ENCODE data around the gene CCDC43. TPM values are rescaled to one million over a fixed set of nuclear protein-coding genes. Genes with fewer than 3 reads are reported as not detected.

Gene CCDC43
- total and polyA plus RNA-seq, 9 of the 15 experiments (the other 6 are each of a cell fraction or from before 2014, with no cell fraction given), result 11.7 to 42.3 (median 25.9) TPM

GRCh38 chr17:44690746-44691306 lies 1.2 kb upstream of the CCDC43 start (continued):
- TF ChIP-seq AFF4 (CRISPR knock-in tag; IDR thresholded peaks at IDR 0.05), result 0 out of 2 replicates have a peak, but pooled peaks have one; percentile 73

- DNase-seq (ENCODE audit: extremely low read depth in 1 of 4, low spot score in 3 of 4), result peak in 1 of 4 experiments; percentile 5
- ATAC-seq, result peak; percentile 2; the same call in 2 of the 3 replicates
- H3K4me2 ChIP-seq (ENCODE audit: insufficient read depth, low read length), result peak overlapping the region; percentile 88
- peak; percentile 58 for TF ChIP-seq CHD1 (IDR thresholded peaks at IDR 0.05; ENCODE audit: low read length)
- TF ChIP-seq ETV5 (CRISPR knock-in tag; IDR thresholded peaks at IDR 0.05; ENCODE audit: low read depth), result 0 out of 2 replicates have a peak, but pooled peaks have one; percentile 30
- TF ChIP-seq FOXO4 (CRISPR knock-in tag; IDR thresholded peaks at IDR 0.05), result no peak
- intact Hi-C loops (cut with micrococcal nuclease) (no loop called here), in situ Hi-C loops (cut with MboI) (no loop called here)
- H3K4me3 ChIP-seq, result peak overlapping the region; percentile 53
- H3K9ac ChIP-seq (ENCODE audit: insufficient read depth in 1 of 2, low read depth in 2 of 2, low read length in 2 of 2), result peak overlapping the region; percentile 82 to 95
- no peaks in the 10 kb centered on the region for H4K20me1 ChIP-seq (replicated peaks; ENCODE audit: control insufficient read depth, insufficient read depth, low read length)
- FAIRE-seq, result no peak
- H3K27ac ChIP-seq (ENCODE audit: extremely low read depth, low read depth, low read length), result peak overlapping the region; percentile 81
- no peaks in the 10 kb centered on the region for H3K27me3 ChIP-seq (ENCODE audit: control insufficient read depth in 2 of 2, insufficient read depth in 2 of 2, low read length in 2 of 2)
- POLR2A ChIA-PET, result interaction anchor here (0.7 to 1.8 kb wide), 4 partner anchors 11 to 155 kb away, joined by 3 to 5 read pairs (median 4); no protein-coding TSS in a partner anchor
- WGBS (ENCODE audit: insufficient coverage, low coverage, missing lambda C conversion rate), result 7% methylated on average over 13 of the region's 13 CpGs
- H3K36me3 ChIP-seq (ENCODE audit: control insufficient read depth, insufficient read depth, low read length), result peaks cover 7% of the 10 kb centered on the region; the same call in 2 of the 3 replicates
- peaks cover 15% of the 10 kb centered on the region for H3K79me2 ChIP-seq (ENCODE audit: control insufficient read depth, insufficient read depth, low read length)
- peak overlapping the region; percentile 97 for H2AFZ ChIP-seq (ENCODE audit: low read depth, low read length)
- H3K4me1 ChIP-seq (replicated peaks in 1 of 2; ENCODE audit: control insufficient read depth in 2 of 2, insufficient read depth in 2 of 2, low read length in 2 of 2), result peaks cover 8 to 11% of the 10 kb centered on the region in 2 experiments; a peak in 4 of 5 replicates
- CTCF ChIA-PET (ENCODE audit: low intra/inter-chr PET ratio), result no interaction called here
- no peaks in the 10 kb centered on the region for H3K9me1 ChIP-seq (ENCODE audit: control insufficient read depth, insufficient read depth, low read length)
- BruUV-seq (replicated peaks), result TSS peak; percentile 61
- no peaks in the 10 kb centered on the region for H3K9me3 ChIP-seq (replicated peaks; ENCODE audit: control insufficient read depth, insufficient read depth, low read depth, low read length)
Measured at GRCh38 chr17:44688675-44689476, 700 bp downstream of the CCDC43 start.
